PC-9 (cell line): ENCODE measurements around the gene OR9I1. TPM values are rescaled to one million over a fixed set of nuclear protein-coding genes. Genes with fewer than 3 reads are reported as not detected.

Experiments used
- Bru-seq: library from RNA; stranded (reverse); fragments of 400-500 nt; gene quantifications from one replicate; lab custom pipeline; 2021; lab: Mats Ljungman, UMichigan
- BruChase-seq, 2 experiments: library from RNA; stranded (reverse); fragments of 400-500 nt; gene quantifications; one replicate each; lab custom pipeline; 2021; lab: Mats Ljungman, UMichigan
- BruUV-seq: library from RNA; stranded (reverse); fragments of 400-500 nt; replicated peaks from 2 replicates; lab custom pipeline; 2021; lab: Mats Ljungman, UMichigan
- CTCF ChIA-PET: fragments of 300-600 bp; sonication (Branson Sonifier 250); formaldehyde crosslinking; loops from one replicate; lab custom pipeline; 2022; ENCODE audit warnings: antibody characterized with exemption; lab: Charles Lee
- POLR2A ChIA-PET: fragments of 300-600 bp; sonication (Branson Sonifier 250); formaldehyde crosslinking; loops from one replicate; lab custom pipeline; 2022; ENCODE audit warnings: antibody characterized with exemption; ENCODE audit not compliant: unreplicated experiment; lab: Charles Lee
- DNase-seq, 2 experiments: peaks; one replicate each; pipeline versions ENCODE4 v3.0.0 to v3.0.0-alpha.2; 2015 to 2022; ENCODE audit warnings: mixed read lengths in 1 of 2
- H2AFZ ChIP-seq: fragments of 200-600 bp; sonication (generic); 2 replicates; pipeline ENCODE4 v1.8.1; 2017; ENCODE audit warnings: antibody characterized with exemption
- H3F3A ChIP-seq: fragments of 200-600 bp; sonication (generic); 2 replicates; pipeline ENCODE4 v1.8.1; 2017; ENCODE audit warnings: antibody characterized with exemption, mild to moderate bottlenecking, low read depth; ENCODE audit not compliant: insufficient read depth
- H3K27ac ChIP-seq: fragments of 200-600 bp; sonication (generic); 2 replicates; pipeline ENCODE4 v1.6.1; 2016; ENCODE audit warnings: mixed run types
- H3K27me3 ChIP-seq: fragments of 200-600 bp; sonication (generic); 2 replicates; pipeline ENCODE4 v1.6.1; 2016; ENCODE audit warnings: low read depth, mixed run types; ENCODE audit not compliant: insufficient read depth
- H3K36me3 ChIP-seq: fragments of 200-600 bp; sonication (generic); 2 replicates; pipeline ENCODE4 v1.6.1; 2016; ENCODE audit warnings: low read depth, mixed run types
- H3K4me1 ChIP-seq: fragments of 200-600 bp; sonication (generic); replicated peaks from 2 replicates; pipeline ENCODE4 v1.6.1; 2016; ENCODE audit warnings: mixed run types; ENCODE audit not compliant: insufficient read depth
- H3K4me2 ChIP-seq: fragments of 200-600 bp; sonication (generic); 2 replicates; pipeline ENCODE4 v1.6.1; 2017; ENCODE audit warnings: mixed run types
- H3K4me3 ChIP-seq: fragments of 200-600 bp; sonication (generic); 2 replicates; pipeline ENCODE4 v1.6.1; 2016; ENCODE audit warnings: mixed run types
- H3K79me2 ChIP-seq: fragments of 200-600 bp; sonication (generic); 2 replicates; pipeline ENCODE4 v1.6.1; 2017; ENCODE audit warnings: low read depth, mixed run types
- H3K9me2 ChIP-seq: fragments of 200-600 bp; sonication (generic); 2 replicates; pipeline ENCODE4 v1.8.1; 2017; ENCODE audit warnings: mild to moderate bottlenecking; ENCODE audit not compliant: insufficient read depth
- H3K9me3 ChIP-seq: fragments of 200-600 bp; sonication (generic); 2 replicates; pipeline ENCODE4 v1.8.1; 2016; ENCODE audit warnings: low read depth; ENCODE audit not compliant: insufficient read depth
- H4K20me1 ChIP-seq: fragments of 200-600 bp; sonication (generic); 2 replicates; pipeline ENCODE4 v1.8.1; 2017; ENCODE audit not compliant: insufficient read depth
- EZH2 ChIP-seq: fragments of 200-600 bp; sonication (generic); IDR thresholded peaks from 2 replicates; pipeline ENCODE4 v1.8.0; 2017; ENCODE audit warnings: antibody characterized with exemption, low read depth
- intact Hi-C: fragments of 100-400 bp; cut with micrococcal nuclease; formaldehyde crosslinking; loops from one replicate; pipeline ENCODE4 v1.10.0; 2022; ENCODE audit not compliant: unreplicated experiment
- long read RNA-seq: library from polyadenylated mRNA; stranded (forward); transcript quantifications from one replicate; pipeline ENCODE4 v2.0.0, GENCODE V29; 2022
- total RNA-seq: library from RNA; stranded (reverse); gene quantifications from 2 replicates; pipeline ENCODE4 v1.2.3, GENCODE V29; 2021
- TF ChIP-seq, protein P1 (sequence below): fragments of 200-600 bp; sonication (generic); conservative IDR thresholded peaks from 2 replicates; pipeline ENCODE4 v1.6.1; 2017; ENCODE audit warnings: mixed run types, antibody characterized with exemption, mild to moderate bottlenecking, moderate library complexity

The OR9I1 gene, protein sequence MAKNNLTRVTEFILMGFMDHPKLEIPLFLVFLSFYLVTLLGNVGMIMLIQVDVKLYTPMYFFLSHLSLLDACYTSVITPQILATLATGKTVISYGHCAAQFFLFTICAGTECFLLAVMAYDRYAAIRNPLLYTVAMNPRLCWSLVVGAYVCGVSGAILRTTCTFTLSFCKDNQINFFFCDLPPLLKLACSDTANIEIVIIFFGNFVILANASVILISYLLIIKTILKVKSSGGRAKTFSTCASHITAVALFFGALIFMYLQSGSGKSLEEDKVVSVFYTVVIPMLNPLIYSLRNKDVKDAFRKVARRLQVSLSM
- total RNA-seq = not detected in 2 replicates
- not detected for Bru-seq, nascent RNA
- not detected for BruChase-seq, experiment 1, labeled RNA remaining after a 2-hour chase
- not detected for BruChase-seq, experiment 2, labeled RNA remaining after a 6-hour chase
- long read RNA-seq = 0 reads

GRCh38 chr11:58125469-58125868 lies at the start of gene OR9I1:
OR9I1 (minus strand) TSS chr11:58125530; CDS start chr11:58119444, 6,086 bp downstream.
- no peak for DNase-seq
- H3F3A ChIP-seq = no peaks in the 10 kb centered on the region
- H3K9me3 ChIP-seq = no peaks in the 10 kb centered on the region
- no peaks in the 10 kb centered on the region for H3K79me2 ChIP-seq
- intact Hi-C loops = no loop called here
- no TSS peak for BruUV-seq
- no peak within 1 kb of the TSS for H3K4me2 ChIP-seq
- TF ChIP-seq, protein P1, sequence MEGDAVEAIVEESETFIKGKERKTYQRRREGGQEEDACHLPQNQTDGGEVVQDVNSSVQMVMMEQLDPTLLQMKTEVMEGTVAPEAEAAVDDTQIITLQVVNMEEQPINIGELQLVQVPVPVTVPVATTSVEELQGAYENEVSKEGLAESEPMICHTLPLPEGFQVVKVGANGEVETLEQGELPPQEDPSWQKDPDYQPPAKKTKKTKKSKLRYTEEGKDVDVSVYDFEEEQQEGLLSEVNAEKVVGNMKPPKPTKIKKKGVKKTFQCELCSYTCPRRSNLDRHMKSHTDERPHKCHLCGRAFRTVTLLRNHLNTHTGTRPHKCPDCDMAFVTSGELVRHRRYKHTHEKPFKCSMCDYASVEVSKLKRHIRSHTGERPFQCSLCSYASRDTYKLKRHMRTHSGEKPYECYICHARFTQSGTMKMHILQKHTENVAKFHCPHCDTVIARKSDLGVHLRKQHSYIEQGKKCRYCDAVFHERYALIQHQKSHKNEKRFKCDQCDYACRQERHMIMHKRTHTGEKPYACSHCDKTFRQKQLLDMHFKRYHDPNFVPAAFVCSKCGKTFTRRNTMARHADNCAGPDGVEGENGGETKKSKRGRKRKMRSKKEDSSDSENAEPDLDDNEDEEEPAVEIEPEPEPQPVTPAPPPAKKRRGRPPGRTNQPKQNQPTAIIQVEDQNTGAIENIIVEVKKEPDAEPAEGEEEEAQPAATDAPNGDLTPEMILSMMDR = no peak
- TF ChIP-seq EZH2 = no peak
- H4K20me1 ChIP-seq = no peaks in the 10 kb centered on the region
- no peak within 1 kb of the TSS for H2AFZ ChIP-seq
- H3K9me2 ChIP-seq = no peaks in the 10 kb centered on the region; the same call in 1 of the 2 replicates
- no peak within 1 kb of the TSS for H3K4me3 ChIP-seq
- no peaks in the 10 kb centered on the region for H3K4me1 ChIP-seq
- ChIA-PET CTCF (no interaction called here), POLR2A (no interaction called here)
- no peak within 1 kb of the TSS for H3K27ac ChIP-seq
- no peaks in the 10 kb centered on the region for H3K27me3 ChIP-seq
- H3K36me3 ChIP-seq = no peaks in the 10 kb centered on the region

DNA sequence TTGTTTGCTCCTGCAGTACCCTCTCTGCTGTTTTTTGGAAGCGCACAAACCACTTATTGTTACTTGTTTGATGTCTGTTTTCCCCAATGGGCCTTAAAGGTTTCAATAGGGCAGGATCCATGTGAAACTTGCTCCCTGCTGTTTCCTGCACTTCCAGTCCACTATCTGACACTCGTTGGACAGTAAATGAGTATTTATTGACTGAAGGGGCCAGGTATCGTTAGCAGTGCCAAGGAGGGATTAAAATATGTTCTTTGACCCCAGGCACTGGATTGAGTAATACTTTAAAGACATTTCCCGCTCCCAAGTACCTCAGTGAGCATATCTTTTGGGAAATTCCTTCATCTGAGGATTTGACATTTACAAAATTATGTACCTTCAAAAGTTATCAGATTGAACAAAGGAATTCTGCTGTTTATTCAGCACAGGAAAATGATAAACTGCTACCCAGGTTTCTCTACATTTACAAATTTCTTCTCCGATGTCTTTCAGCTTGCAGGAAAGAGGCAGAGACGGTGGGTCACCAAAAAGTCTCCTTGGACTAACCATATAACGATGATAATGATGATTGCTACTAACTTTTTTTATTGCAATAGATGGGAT lies 40.3 kb upstream of the OR9I1 start:
- Histone ChIP-seq H3F3A (no peaks in the 10 kb centered on the region), H3K9me2 (no peaks in the 10 kb centered on the region; the same call in 1 of the 2 replicates), H3K9me3 (no peaks in the 10 kb centered on the region), H3K4me3 (no peak overlapping the region), H3K4me1 (no peaks in the 10 kb centered on the region), H3K4me2 (no peak overlapping the region), H2AFZ (no peak overlapping the region), H3K79me2 (no peaks in the 10 kb centered on the region), H3K27ac (no peak overlapping the region), H3K36me3 (no peaks in the 10 kb centered on the region), H3K27me3 (0 out of 2 replicates have a peak, but pooled peaks cover 6% of the 10 kb centered on the region), H4K20me1 (no peaks in the 10 kb centered on the region)
- CTCF ChIA-PET = no interaction called here
- POLR2A ChIA-PET = no interaction called here
- no peak for DNase-seq
- no peak for TF ChIP-seq EZH2
- TF ChIP-seq, protein P1 = no peak
- intact Hi-C loops = no loop called here
- no TSS peak for BruUV-seq

DNA sequence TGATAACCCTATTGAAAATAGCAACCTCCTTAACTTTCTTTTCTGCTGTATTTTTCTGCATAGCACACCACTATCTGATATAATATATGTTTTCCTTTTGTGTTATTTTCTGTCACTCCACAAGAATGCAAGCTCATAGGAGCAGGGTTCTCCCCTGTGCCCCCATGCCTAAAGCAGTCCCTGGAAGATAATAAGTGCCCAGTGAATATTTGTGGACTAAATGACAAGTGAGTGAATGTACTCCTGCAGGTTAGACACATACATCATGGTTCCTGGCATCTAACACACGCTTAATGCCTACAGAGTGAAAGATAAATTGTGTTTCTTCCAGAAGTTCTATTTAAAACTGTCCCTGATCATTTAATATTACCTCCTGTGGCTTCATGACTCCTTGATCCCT lies 39.7 kb upstream of the OR9I1 start:
- Histone ChIP-seq H3K4me1 (no peaks in the 10 kb centered on the region), H3K79me2 (no peaks in the 10 kb centered on the region), H3K27me3 (0 out of 2 replicates have a peak, but pooled peaks cover 6% of the 10 kb centered on the region), H3K9me3 (no peaks in the 10 kb centered on the region), H2AFZ (no peak overlapping the region), H3K27ac (no peak overlapping the region), H3K36me3 (no peaks in the 10 kb centered on the region), H3K4me3 (no peak overlapping the region), H3F3A (no peaks in the 10 kb centered on the region), H3K4me2 (no peak overlapping the region), H4K20me1 (no peaks in the 10 kb centered on the region), H3K9me2 (no peaks in the 10 kb centered on the region; the same call in 1 of the 2 replicates)
- ChIA-PET POLR2A (no interaction called here), CTCF (no interaction called here)
- no peak for DNase-seq
- no peak for TF ChIP-seq EZH2
- TF ChIP-seq, protein P1 = no peak
- intact Hi-C loops = no loop called here
- no TSS peak for BruUV-seq
